Erythroblast (primary cell): ENCODE results near the gene AUTS2.

ENCODE experiments used
- DNase-seq, 2 experiments: peaks; one replicate each; lab custom pipeline; 2025; lab: John Stamatoyannopoulos, UW
- GATA1 ChIP-seq: IDR thresholded peaks from 2 replicates; pipeline ENCODE4 v1.6.1; 2011; ENCODE audit warnings: low read depth, mild to moderate bottlenecking, control low read depth, low read length, moderate library complexity
- POLR2A ChIP-seq: IDR thresholded peaks from 2 replicates; pipeline ENCODE4 v1.6.1; 2011; ENCODE audit warnings: mild to moderate bottlenecking, low read length

The AUTS2 gene

DNA sequence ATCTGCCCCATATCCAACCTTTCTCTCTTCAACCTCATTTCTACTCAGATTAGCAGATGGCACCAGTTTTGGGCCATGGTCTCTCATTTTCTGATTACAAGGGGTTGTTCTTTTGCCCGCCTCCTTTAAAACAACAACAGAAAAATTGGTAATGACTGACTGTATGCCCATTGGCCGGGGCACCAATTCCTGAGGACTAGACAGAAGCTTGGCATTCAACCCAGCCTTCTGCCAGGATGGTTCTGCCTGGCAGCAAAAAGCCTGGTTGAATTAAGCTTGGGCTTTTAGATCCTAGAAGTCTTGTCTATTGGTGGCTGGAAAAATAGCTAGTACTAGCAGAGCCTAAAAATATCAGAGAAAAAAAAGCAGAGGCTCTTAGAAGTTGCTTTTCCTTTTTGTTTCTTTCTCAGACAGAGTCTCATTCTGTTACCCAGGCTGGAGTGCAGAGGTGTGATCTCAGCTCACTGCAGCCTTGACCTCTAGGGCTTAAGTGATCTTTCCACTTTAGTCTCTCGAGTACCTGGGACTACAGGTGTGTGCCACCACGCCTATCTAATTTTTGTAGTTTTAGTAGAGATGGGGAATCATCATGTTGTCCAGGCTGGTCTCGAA lies 402.6 kb downstream of the AUTS2 start:
- TF ChIP-seq POLR2A: no peak
- no peak for TF ChIP-seq GATA1
- no peak for DNase-seq

DNA sequence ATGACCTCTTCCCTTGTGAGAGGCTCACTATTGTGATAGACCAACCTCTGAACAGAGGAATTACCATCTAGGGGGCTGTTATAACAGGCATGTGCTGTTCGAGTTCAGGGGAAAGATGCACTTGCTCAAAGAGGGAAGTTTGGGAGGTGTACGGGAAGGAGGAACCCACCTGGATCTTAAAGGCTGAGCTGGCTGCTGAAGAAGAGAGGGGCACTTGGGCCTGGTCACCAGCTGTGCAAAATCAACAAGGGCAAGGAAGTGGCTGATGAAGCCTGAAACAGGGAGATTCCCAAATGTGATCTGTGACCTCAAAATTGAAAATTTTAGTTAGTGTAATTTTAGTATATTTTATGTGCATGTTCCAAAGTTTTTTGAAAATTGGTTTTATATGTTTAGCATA lies 407.2 kb downstream of the AUTS2 start:
- DNase-seq: no peak
- no peak for TF ChIP-seq GATA1
- TF ChIP-seq POLR2A: no peak

DNA sequence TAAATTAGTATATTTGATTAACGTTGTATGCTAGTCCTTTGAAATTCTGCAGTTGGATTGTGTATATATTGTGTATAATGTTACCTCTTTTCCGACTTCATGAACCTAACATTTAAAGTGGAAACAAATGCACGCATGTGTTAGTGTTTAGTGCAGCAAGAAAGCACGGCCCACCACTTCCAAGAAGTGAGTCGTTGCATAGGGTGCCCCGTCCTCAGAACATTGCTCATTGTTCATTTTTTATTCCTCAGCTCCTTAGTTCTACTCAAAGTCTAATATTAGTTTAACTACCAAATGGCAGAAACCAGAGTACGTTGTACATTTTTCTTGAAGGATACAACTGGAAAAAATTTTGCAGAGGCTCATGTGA lies 407.6 kb downstream of the AUTS2 start:
- TF ChIP-seq GATA1 (no peak), POLR2A (no peak)
- DNase-seq: no peak

DNA sequence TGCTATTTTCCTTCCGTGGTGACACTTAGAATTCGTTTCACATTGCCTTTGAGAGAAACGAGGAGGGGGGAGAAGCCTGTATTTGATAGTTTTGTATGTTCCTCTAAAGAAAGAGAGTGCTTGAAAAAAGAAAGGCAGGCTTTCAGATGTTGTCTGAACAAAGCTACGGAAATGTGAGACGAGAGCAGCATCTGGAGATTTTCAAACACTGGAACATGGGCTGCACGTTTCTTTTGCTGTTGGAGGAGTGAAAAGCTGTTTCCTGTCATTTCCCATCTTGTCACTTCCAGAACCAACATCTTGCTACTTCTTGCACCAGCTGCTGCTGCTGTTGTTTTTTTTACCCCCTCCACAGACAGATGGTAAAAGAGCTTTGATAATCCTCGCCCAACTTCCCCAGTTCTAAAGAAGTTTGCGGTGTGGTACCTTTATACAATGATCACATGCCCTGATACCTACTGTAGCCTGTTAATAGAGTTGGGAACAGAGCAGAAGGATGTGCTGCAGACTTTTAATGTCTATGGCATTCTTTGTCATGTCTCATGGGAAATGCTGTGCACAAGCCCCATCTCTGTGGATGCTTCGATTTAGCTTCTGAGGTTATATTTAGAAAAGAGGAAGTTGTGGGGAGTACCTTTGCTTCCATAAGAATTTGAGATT lies 408.1 kb downstream of the AUTS2 start:
- TF ChIP-seq GATA1: no peak
- TF ChIP-seq POLR2A: no peak
- no peak for DNase-seq

DNA sequence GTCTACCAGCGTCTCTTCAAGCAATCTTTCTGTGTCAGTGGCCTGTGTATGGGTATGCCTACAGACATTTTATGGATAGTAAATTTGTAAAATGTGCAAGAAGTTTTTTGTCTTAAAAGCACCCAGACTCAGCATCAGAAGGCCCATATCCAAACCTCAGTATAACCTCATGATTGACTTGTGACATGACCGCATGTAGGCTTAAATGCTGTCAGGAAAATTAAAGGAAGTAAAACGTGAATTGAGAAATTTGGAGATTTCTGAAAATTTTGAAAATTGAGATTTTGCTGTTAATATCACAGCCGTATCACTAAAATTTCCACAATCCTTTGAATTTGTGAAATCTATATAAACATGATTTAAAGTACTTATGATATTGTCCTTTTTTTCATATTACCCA lies 410.2 kb downstream of the AUTS2 start:
- no peak for DNase-seq
- TF ChIP-seq GATA1: no peak

DNA sequence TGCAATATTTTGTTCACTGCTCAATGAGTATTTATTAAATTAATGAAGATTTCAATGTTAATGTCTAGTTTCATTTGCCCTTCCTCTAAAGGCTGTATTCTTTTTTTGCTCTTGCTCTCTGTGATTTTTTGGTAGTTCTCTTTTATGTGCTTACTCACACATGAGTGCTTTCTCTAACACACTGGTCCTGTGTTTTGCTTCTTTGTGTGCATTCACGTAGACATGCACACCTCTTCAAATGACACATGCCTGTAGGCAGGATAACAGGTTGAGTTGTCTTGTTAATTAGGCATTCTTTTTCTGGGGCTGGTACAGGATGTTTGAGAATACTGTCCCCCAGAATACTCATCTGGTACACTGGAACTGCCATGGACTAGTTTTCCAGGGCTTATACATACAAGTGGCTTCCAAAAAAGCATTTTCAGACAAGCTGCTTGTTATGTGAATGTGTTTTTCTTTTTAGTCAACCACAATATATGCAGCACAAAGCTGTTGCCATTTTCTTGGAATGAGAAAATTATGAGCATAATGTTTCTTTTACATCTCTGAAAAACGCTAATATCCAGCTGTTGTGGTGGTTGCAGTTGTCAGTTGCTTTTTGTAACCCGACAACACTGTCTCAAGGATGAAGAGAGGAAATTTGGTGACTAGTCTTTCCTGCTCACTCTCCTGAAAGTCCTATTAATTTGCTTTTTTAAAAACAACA lies 416.4 kb downstream of the AUTS2 start:
- TF ChIP-seq POLR2A (no peak), GATA1 (no peak)
- no peak for DNase-seq

DNA sequence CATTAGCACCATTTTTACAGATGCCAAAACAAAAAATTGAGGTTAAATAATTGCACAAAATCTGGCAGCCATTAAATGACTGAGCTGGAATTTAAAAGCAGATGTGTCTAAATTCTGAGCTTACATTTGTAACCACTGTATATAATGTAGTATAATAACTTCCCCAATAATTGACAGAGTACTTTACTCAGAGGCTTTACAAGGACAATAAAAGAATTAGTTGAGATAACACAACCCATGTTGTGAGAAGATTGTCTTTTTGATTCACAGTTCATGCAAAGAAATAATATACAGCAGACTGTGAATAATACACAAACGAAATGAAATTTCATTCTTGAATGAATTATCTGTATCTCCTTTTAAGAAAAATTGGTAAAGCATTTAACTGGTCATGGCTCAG lies 417.1 kb downstream of the AUTS2 start:
- TF ChIP-seq POLR2A (no peak), GATA1 (no peak)
- no peak for DNase-seq

DNA sequence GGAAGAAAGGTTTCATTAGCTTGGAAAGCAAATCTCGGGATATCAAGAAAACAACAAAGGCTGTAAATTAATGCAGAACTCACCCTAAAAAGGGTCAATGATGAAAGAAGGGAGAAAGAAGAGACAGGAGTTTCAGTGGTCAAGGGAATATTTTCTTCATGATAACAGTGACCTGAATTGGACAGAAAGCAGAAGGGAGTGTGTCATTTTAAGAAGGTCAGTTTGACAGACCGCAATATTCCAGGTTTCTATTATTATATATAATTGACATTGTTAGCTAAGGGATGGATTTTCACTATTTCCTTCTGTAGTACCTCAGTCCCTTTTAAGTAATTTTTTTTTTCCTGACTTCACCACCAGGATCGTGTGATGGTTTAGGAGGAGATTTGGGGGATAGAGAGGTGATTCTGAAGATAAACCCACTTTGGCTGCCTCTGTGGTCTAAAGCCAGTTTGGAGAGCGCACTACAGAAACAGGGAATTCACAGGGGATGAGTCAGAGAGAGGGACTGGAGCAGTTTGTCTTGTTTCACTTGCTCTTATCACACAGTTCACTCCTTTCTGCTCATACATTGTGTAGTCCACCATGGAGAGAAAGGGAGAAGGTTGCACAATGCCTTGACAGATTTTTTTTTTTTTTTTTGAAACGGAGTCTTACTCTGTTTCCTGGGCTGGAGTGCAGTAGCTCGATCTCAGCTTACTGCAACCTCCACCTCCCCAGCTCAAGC lies 417.9 kb downstream of the AUTS2 start:
- TF ChIP-seq GATA1: no peak
- TF ChIP-seq POLR2A: no peak
- DNase-seq: no peak

DNA sequence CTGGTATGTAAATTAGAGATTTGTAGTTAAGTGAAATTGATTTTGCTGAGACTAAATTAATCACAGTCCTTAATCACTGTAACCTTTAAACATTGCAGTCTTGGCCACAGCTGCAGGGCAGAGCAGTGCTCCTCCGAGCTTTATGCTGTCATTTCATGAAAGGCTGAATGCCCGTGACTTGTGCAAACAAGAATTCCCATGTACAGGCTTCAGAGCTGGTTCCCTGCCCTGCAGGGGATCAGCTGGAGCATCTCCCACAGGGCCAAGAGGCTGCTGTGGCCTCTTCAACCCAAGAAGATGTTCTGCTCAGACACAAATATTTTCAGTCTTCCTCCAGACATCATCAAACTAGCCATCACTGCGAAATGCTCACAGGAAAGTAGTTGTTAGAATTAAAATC lies 419.1 kb downstream of the AUTS2 start:
- no peak for DNase-seq

DNA sequence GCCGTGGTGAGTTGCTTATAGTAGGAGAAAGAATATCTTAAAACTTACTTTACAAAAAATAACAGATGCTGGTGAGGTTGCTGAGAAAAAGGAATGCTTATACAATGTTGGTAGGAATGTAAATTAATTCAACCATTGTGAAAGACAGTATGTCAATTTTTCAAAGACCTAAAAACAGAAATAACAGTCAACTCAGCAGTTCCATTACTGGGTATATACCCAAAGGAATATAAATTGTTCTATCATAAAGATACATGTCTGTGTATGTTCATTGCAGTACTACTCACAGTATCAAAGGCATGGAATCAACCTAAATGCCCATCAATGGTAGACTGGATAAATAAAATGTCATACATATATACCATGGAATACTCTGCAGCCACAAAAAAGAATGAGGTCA lies 420.4 kb downstream of the AUTS2 start:
- TF ChIP-seq POLR2A: no peak
- no peak for TF ChIP-seq GATA1
- no peak for DNase-seq

More for the DNA sequence above, 419.1 kb downstream of the AUTS2 start:
- TF ChIP-seq POLR2A: no peak
- TF ChIP-seq GATA1: no peak

DNA sequence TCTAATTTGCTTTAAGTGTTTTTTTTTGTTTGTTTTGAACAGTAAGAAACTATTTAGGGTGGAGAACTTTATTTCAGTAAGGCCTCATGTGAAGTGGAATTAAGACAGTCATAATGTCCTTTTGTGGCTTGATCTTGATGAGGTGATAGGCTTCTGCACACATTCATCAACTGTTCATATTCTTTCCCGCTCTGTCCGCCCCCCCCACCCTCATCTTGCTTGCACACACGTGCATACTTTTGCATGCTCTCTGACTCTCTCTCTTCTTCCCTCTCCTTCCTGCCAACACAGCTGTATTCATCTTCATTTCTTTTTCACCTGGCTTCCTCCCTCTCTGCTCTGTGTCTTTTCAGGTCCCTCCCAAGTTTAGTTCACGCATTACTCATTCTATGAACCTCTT lies 429.6 kb downstream of the AUTS2 start:
- TF ChIP-seq GATA1 (no peak), POLR2A (no peak)
- DNase-seq: no peak

DNA sequence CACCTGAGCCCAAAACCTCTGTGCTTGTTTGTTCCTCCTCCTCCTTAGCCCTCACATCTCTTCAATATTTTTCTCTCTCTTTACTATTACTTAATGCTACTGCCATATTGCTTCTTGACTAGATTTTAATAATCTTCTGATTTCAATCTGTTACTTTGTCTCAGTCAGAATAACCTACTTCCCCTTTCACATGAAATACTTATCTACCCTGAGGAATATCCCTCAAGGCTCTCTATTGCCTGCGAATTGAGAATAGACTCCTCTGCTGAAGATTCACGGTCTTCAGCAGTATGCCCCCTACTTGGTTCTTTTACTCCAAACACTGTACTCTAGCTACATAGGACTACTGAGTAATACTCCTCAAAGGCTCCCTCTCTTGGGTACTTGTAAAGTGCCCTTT lies 430.3 kb downstream of the AUTS2 start:
- no peak for DNase-seq
- TF ChIP-seq POLR2A (no peak), GATA1 (no peak)

DNA sequence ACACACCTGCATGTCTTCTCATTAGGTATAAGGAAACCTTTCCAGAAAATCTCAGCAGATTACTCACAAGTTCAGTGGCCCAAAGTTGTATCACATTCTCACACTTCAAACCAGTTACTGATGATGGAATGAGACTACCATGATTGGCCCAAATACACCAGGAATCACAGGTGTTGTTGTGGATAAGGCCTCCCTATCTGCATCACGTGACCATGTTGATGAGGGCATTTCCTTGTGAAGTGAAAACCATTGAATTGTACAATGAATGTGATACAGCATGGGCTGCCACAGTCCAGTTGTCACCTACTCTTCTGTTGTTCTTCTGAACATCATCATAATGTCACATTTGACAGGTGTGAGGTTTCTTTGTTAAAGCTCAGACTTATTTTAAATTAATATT lies 431.7 kb downstream of the AUTS2 start:
- peak in 1 of 2 experiments; percentile 0 for DNase-seq
- no peak for TF ChIP-seq GATA1
- TF ChIP-seq POLR2A: no peak

DNA sequence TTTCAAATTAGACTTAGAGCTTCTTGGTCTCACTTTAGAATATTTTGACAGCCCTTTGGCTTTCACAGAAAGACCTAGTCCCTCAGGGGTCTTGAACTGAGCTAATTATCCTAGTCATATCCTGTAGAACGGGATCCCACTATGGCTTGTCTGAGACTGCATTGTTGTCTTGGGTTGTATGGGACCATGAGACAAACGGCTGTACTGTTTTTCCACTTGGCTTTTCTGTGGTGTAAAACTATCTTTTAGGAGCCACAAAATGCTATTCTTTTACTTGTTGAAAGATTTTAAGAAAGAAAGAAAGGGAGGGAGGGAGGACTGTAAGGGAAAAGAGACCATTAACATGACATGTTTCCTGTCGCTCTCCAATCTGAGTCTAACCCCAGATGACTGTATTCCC lies 432.5 kb downstream of the AUTS2 start:
- TF ChIP-seq POLR2A (no peak), GATA1 (no peak)

DNA sequence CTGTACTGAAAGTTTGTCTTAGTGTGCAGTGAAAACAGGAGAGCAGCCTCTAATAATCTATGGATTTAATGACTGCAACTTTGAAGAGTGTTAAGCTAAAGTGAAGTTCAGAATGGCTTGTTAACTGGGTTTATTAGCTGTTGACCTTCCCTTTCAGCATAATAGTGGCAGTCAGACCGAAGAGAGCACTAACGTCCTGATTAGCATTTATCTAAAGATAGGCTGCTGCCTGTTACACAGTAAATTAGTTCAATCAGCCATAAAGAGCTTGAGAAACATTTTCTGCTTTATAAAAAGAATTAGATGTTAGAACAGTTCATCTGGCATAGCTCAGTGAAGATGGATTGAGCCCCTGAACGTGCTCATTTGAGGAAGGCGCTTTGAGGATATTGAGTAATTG lies 433.0 kb downstream of the AUTS2 start:
- TF ChIP-seq GATA1: no peak
- TF ChIP-seq POLR2A: no peak
- DNase-seq: no peak

More for the DNA sequence above, 432.5 kb downstream of the AUTS2 start:
- no peak for DNase-seq
